T1000 (cell line): ENCODE results near the gene NLN.
"Not testable (repeated sequence)": the region's sequence is repeated elsewhere in the genome, so short reads cannot be mapped to it uniquely, and the experiment has no call there.

Experiments
- DNase-seq: peaks from one replicate; lab custom pipeline; 2025; ENCODE audit warnings: mixed read lengths; lab: John Stamatoyannopoulos, UW

NLN gene

DNA sequence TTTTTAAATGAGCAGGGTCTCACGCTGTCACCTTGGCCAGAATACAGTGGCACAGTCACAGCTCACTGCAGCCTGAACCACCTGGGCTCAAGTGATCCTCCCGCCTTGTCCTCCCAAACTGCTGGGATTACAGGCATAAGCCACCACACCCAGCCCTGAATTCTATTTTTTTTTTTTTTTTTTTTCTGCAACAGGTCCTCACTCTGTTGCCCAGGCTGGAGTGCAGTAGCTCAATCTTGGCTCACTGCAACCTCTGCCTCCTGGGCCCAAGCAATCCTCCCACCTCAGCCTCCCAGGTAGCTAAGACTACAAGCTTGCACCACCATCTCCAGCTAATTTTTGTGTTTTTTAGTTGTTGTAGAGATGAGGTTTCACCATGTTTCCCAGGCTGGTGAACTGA, 51.0 kb downstream of the NLN start:
- DNase-seq: not testable (repeated sequence)

DNA sequence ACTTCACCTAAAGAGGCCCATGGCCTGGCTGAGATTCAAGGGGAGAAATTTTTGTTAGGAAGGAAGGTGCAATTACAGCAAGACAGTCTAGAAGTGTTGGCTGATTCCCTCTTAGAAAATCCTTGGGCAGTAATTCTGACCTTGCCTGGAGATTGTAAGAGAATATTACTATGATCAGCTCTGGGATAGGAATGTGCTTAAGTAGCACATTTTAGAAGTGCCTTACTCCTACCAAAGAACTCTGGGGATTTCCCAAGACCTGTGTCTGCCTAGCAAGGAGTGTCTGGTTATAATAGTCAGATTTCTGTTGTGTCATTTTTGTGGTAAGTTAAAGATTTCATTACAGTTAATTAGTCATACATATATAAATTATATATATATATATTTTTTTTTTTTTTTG, 52.3 kb downstream of the NLN start:
- DNase-seq: peak; percentile 12

DNA sequence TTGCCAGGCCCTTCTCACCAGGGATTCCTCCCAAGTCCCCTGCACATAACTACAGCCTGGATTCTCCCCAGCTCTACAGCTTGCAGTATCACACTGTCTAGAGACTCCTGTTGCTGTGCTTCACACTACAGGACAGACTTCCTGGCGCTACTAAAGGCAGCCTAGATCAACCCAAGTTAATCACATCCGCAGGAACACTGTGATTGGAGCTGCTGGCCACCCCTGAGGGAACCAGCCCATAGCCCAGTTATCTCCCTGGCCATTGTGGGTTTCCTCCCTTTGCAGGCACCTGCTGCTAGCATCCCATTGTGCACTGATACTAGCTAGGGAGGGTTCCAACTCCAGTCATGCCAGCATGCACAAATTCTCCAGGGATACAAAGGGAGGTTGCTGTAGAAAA, 53.5 kb downstream of the NLN start:
- DNase-seq: no peak

DNA sequence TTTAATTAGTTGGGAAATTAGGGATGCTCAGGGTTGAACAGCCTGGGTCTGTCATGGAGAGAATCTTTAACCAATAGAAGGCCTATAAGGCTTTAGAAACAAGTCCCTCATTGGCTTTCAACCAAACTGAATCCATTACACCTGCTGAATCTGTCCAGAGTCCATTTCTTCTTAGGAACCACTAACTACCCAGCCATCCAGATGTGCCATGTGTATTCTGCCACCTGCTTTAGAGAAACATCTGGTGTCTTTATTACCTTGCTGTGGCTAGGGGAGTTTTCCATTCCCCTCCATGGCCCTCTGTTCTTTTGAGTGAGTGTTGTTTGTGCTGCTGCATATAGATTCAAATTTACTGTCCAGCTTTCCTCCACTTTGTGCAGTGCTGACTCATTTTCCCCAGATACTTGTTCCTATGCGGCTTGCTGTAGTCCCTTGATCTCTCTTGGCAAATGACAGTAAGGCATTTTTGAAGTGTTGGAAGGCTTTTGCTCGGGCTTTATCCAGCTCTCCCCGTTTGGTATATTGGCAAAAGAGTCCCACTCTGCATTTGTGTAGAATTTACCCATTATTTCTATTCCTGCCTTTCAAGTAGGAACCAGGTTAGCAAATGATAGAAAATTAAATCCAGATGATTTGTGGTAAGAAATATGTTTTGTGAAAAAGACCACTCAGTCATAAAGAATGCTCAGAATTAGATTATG, 54.6 kb downstream of the NLN start:
- no peak for DNase-seq

DNA sequence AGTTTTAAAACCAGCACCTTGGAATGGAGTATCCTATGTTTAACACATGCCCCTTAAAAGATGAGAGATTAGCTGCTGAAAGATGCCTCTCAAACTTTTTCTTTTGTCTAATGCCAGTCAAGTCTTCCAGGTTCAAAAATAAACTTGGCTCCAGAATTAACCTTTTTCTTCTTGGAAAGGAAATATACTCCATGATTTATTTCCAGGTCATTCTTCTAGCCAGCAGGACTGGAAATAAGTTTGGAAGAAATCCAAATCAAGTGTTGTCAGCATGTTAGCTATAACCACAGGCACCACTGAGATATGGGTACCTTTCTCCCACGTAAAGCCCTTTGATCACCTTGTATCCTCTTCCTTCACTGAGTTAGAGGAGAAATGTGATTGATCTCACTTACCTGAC, 56.1 kb downstream of the NLN start:
- DNase-seq: no peak

DNA sequence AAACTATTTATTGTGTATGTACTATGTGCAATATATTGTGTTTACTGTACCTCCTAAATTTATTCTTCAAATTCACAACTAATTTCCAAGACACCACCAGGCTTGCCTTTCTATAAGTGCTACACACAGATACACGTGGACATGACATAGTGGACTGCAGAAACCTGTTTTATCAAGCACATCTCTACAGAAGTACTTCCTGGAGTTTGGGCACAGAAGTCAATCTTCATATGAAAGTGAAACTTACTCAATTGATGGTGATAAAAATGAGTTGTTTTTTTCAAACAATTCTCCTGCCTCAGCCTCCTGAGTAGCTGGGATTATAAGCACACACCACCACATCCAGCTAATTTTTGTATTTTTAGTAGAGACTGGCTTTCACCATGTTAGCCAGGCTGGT, 57.6 kb downstream of the NLN start:
- DNase-seq: no peak

DNA sequence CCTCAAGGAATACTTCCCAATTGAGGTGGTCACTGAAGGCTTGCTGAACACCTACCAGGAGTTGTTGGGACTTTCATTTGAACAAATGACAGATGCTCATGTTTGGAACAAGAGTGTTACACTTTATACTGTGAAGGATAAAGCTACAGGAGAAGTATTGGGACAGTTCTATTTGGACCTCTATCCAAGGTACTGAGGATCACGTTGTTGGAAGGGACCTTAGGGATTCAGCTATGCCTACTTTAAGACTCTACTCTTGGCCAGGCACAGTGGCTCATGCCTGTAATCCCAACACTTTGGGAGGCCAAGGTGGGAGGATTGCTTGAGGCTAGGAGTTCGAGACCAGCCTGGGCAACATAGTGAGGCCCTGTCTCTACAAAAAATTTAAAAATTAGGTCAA, 66.3 kb downstream of the NLN start:
- not testable (repeated sequence) for DNase-seq

DNA sequence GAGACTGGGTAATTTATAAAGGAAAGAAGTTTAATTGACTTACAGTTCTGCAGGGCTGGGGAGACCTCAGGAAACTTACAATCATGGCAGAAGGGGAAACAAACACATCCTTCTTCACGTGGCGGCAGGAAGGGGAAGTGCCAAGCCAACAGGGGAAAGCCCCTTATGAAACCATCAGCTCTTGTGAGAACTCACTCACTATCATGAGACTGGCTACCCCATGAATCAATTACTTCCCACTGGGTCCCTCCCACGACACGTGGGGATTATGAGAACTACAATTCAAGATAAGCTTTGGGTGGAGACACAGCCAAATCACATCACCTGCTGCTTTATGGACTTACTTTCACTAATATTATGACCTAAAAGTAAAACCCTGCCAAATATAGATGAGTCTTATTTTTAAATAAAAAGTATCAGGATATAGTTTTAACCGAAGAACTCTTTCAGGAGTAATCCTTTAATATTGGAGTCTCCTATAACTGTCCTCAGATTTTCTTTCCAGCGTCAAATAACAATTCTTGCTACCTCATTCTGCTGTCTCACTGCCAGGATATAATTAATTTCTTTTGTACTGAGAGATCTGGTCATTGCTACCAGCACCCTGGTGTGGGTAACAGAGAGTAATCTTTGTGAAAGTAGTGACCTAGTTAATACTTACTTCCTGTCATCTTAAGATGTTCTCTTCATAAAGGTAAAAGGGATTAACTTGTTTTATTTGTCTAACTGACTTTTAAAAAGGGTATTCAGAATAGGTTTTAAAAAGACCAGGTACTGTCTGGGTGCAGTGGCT, 68.6 kb downstream of the NLN start:
- no peak for DNase-seq

DNA sequence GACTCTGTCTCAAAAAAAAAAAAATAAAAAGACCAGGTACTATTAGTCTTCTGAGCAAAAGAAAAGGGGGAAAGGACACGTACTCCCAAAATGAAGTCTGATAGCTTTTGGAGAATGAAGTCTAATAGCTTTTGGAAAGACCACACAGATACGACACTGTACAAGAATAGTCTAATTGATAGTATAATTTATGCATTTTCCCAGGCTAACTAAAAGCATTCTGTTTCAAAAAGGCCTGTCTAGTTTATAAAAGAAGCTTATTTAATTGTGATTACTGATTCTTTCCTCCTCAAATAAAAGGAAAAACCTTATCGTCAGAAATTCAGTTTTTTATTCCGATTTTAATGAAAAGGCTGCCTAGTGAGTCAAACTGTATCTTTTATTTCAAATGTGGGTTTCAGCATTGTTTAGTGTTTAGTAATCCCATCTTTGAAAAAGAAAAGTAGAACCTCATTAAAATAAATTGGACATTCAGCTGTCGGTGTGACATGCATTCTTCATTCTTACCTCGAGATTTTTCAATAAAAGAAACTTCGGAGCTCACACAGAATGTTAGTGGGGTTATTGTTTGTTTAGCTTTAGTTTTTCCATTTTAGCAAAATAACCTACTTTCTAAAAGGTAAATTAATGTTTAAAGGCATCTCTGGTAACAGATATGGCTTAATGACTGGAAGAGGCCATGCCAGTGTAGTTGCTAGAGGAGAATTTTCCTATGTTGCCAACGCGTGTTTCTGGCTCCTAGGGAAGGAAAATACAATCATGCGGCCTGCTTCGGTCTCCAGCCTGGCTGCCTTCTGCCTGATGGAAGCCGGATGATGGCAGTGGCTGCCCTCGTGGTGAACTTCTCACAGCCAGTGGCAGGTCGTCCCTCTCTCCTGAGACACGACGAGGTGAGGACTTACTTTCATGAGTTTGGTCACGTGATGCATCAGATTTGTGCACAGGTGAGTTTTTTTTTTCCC, 70.0 kb downstream of the NLN start:
- no peak for DNase-seq

DNA sequence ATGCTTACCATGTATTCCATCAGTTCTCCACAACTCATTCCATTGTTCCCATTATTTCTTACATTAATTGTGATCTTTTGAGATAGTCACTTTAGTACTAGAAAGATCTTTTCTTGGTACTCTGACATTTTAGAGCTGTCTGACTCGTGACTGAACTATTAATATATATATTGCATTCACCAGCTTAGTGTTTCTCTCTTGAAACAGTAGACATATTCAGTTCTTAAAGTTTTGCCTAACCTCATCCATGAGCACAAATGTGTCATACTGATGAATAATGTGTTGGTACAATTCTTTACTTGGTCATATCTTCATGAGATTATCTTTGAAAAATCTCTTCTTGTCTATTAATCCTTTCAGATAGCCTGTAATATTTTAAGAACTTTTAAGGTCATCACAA, 74.3 kb downstream of the NLN start:
- no peak for DNase-seq

DNA sequence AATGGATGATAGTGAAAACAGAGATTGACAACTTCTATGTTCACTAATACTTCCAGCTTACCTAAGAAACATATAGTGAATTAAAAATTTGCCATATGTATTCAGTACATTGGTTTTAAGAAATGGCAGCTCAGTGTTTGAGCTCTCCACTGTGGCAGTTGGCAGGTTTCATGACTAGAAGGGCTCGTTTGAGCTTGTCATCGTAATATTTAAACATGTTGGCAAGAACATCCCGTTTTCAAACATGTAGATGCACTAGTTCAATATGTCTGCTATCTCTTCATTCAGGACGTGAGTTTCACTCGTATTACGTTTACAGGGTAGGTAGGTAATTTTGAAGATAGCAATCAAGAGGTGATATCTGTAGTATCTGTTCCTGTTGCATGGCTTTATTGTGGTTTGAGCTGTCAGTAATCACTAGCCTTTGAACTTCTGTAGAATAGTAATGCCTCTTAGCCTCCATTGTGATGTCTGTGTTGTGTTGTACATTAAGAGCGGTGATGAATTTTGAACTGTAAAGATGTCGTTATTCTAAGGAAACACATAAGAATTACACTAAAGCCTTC, 74.8 kb downstream of the NLN start:
- no peak for DNase-seq

DNA sequence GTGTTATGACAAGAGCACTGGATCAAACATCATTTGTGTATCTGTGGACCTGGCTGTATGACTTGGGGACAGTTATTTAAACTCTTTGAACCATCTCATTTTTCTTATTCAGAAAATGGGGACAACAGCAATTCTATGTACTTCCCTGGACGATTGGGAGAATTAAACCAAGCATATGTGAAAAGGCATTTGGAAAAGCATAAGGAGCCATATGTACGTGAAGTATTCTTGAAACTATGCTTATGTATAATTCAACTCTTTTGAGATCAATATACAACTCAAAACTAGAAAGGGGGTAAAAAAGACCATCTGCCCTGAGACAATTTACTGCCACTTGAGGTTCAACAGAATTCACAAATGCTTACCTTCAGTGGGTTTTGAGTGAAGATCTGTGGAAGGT, 75.5 kb downstream of the NLN start:
- no peak for DNase-seq

DNA sequence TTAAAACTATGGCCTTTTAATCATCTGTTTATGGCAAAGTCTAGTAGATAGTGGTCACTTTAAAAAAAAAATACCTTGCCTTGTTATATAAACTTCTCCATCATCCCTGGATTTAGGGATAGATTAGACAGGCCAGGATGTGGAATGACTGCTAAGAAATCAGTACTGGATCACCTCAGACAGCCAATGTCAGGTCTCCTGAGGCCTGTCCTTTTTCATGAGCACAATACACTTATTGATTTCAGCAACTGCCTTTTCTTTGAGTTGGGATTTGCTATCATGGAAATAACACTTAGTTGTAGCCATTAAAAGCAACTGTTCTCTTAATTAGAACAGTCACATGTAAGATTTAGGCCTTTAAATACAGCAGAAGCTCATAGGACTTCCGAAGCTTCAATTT, 77.9 kb downstream of the NLN start:
- DNase-seq: no peak

DNA sequence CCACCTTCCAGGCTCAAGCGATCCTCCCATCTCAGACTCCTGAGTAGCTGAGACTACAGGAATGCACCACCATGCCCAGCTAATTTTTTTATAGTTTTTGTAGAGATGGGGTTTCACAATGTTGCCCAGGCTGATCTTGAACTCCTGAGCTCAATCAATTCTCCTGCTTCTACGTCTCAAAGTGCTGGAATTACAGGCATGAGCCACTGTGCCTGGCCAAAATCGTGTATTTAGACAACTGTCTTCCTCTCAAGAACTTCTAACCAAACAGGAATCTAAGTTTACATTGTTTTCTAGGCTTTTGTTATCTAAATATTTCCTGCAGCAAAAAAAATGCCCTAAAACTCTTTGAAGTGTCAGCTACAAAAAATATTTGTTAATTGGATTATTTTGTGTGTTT, 78.8 kb downstream of the NLN start:
- no peak for DNase-seq

DNA sequence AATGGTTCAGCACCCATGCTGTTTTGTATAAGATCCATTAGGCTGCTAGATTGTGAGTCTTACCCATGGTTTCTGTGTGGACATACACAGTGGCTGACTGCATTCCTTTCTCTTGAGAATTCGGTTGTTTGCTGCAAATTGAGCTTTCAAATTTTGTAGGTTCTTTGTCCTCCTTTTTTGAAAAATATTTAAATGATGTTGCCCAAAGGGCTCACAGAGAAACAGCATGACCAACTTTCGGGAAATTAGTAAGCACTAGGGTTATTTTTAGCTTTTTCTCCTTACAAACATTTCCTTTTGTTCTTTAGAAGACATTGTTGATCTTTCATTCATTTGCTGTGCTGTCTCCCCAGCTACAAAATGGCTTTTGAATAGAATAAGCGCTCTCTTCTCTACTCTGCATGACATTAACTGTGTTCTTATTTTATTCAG, 79.4 kb downstream of the NLN start:
- DNase-seq: no peak

DNA sequence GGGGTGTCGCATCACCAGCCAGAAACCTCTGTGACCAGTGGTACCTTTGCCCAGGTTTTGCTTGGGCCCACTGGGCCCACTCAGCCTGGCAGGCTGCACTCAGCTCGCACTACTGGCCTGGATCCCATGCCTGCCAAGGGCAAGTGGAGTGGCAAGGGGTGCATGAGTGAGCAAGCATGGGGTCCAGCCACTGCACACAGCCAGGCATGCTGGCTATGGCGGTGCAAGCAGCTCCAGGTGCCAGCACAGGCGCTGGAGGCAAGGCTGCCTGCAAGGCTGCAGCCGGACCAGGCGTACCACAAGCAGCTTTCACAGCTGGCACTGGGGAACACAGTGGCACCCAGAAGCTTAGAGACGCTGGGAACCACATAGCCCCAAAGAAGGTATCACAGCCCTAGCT, 80.1 kb downstream of the NLN start:
- no peak for DNase-seq

DNA sequence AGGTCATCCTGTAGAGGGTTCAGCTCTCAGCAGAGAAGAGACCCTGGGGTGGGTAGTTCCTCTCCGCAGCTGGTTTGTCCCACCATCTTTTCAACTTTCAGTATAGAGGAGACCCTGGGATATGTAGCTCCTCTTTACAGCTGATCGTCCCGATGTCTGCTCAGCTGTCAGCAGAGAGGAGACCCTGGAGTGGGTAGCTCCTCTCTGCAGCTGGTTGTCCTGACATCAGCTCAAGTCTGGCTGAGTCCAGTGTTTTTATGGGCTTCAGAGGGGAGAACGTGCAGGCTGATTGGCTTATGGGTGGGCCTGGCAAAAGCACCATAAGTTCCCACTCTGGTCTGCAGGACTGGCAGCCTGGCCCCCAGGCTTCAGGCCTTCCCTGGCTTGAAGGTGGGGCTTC, 80.8 kb downstream of the NLN start:
- DNase-seq: no peak

DNA sequence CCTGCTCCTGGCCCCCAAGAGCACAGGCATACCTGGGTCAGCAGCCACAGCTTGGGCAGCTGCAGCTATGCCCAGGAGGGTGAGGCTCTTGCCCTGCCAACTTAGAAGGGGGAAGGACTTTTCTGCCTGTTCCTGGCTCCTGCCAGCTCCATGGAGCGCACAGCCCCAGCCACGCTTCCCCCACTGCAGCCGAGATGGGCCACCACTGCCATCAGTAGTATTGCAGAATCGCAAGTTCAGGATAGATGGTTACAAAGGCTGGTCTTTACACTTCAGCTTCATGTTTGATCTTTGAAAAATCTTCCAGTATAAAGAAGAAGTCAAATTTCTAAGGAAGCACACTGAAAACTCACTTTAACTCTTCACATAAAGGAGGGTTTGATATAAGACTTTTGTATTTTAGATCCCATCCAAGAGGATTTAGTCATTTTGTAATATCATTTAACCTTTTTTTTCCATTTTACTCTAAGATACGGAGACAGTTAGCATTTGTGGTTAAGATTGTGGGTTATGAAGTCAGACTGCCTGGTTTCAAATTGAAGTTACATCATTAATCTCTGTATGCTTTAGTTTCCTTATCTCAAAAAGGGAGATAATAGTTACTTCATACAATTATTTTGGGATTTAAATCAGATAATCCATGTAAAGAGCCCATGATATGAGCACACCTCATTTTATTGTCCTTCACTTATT, 81.8 kb downstream of the NLN start:
- DNase-seq: no peak

DNA sequence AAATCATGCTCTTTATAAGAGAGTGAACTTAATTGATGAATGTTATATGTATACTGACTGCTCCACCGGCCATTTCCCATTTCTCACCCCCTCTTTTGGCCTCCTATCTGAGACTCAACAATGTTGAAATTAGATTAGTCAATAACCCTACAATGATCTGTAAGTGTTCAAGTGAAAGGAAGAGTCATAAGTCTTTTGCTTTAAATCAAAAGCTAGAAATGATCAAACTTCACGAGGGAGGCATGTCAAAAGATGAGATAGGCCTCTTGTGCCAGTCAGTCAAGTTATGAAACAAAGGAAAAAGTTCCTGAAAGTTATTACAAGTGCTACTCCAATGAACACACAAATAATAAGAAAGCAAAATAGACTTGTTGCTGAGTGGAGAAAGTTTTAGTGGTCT, 83.1 kb downstream of the NLN start:
- no peak for DNase-seq

DNA sequence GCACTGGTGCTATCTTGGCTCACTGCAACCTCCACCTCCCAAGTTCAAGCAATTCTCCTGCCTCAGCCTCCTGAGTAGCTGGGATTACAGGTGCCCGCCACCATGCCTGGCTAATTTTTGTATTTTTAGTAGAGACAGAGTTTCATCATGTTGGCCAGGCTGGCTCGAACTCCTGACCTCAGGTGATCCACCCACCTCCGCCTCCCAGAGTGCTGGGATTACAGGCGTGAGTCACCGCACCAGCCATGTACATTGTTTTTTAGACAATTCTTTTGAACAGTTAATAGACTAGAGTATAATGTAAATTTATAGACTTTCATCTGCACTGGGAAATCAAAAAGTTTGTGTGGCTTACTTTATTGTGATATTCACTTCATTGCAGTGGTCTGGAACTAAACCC, 85.5 kb downstream of the NLN start:
- DNase-seq: not testable (repeated sequence)

DNA sequence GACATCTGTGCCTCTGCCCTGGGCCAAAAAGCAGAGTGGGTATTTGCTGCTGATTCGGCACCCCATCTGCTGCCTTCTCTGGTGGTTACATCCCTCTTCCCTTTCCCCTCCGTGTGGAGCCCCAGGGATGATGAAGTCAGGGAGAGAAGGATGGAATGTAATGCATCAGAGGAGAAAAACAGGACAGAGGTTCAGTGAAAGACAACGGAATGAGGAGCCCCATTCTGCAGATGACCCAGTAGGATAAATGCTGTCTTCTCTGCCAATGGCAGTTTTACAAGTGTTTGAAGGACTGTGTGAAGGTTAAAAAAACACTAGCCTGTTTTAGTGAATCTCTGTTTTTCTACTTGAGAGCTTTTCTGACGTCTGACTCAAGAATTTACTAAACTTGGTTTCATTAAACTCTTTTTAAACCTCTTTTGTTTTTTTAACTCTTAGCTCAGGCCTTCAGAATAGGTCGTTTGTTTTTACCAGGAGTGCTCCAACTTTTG, 86.3 kb downstream of the NLN start:
- no peak for DNase-seq
